Measurements from ENCODE around the gene PAX8.

Gene PAX8

GRCh38 chr2:113182471-113183260, 96.1 kb downstream of the PAX8 start:
- TF ChIP-seq REST (IDR thresholded peaks at IDR 0.05; ENCODE audit: low read depth) = no peak
- no peak for TF ChIP-seq NFIC (IDR thresholded peaks at IDR 0.05)
- TF ChIP-seq EP300 (IDR thresholded peaks at IDR 0.05; ENCODE audit: borderline replicate concordance) = no peak
- no peak for TF ChIP-seq ZBTB7A (IDR thresholded peaks at IDR 0.05; ENCODE audit: low read depth)
- no peak for TF ChIP-seq USF1 (IDR thresholded peaks at IDR 0.05)
- TF ChIP-seq CEBPB (IDR thresholded peaks at IDR 0.05) = no peak
- no peak for TF ChIP-seq RAD21 (IDR thresholded peaks at IDR 0.05; ENCODE audit: low read depth)
- no peak for TF ChIP-seq YY1 (IDR thresholded peaks at IDR 0.05; ENCODE audit: low read depth)
- TF ChIP-seq, protein P1, sequence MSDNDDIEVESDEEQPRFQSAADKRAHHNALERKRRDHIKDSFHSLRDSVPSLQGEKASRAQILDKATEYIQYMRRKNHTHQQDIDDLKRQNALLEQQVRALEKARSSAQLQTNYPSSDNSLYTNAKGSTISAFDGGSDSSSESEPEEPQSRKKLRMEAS (IDR thresholded peaks at IDR 0.05) = no peak
- TF ChIP-seq CREB1 (IDR thresholded peaks at IDR 0.05; ENCODE audit: low read depth) = no peak
- TF ChIP-seq TCF12 (IDR thresholded peaks at IDR 0.05; ENCODE audit: low read depth) = no peak
- no peak for TF ChIP-seq EGR1 (IDR thresholded peaks at IDR 0.05)
- no peak for TF ChIP-seq TEAD4 (IDR thresholded peaks at IDR 0.05)
- no peak for TF ChIP-seq FOXM1 (IDR thresholded peaks at IDR 0.05; ENCODE audit: borderline replicate concordance, low read depth)
- TF ChIP-seq TAF1 (IDR thresholded peaks at IDR 0.05; ENCODE audit: low read depth) = no peak

GRCh38 chr2:113181258-113182051, 97.3 kb downstream of the PAX8 start:
- TF ChIP-seq ZBTB7A (IDR thresholded peaks at IDR 0.05; ENCODE audit: low read depth) (no peak), CREB1 (IDR thresholded peaks at IDR 0.05; ENCODE audit: low read depth) (no peak), TEAD4 (IDR thresholded peaks at IDR 0.05) (no peak), USF1 (IDR thresholded peaks at IDR 0.05) (no peak), TCF12 (IDR thresholded peaks at IDR 0.05; ENCODE audit: low read depth) (no peak), CEBPB (IDR thresholded peaks at IDR 0.05) (no peak), YY1 (IDR thresholded peaks at IDR 0.05; ENCODE audit: low read depth) (no peak), EP300 (IDR thresholded peaks at IDR 0.05; ENCODE audit: borderline replicate concordance) (no peak), TAF1 (IDR thresholded peaks at IDR 0.05; ENCODE audit: low read depth) (no peak), EGR1 (IDR thresholded peaks at IDR 0.05) (no peak), NFIC (IDR thresholded peaks at IDR 0.05) (no peak), REST (IDR thresholded peaks at IDR 0.05; ENCODE audit: low read depth) (no peak), FOXM1 (IDR thresholded peaks at IDR 0.05; ENCODE audit: borderline replicate concordance, low read depth) (no peak)
- TF ChIP-seq, protein P1 (IDR thresholded peaks at IDR 0.05) = no peak

DNA sequence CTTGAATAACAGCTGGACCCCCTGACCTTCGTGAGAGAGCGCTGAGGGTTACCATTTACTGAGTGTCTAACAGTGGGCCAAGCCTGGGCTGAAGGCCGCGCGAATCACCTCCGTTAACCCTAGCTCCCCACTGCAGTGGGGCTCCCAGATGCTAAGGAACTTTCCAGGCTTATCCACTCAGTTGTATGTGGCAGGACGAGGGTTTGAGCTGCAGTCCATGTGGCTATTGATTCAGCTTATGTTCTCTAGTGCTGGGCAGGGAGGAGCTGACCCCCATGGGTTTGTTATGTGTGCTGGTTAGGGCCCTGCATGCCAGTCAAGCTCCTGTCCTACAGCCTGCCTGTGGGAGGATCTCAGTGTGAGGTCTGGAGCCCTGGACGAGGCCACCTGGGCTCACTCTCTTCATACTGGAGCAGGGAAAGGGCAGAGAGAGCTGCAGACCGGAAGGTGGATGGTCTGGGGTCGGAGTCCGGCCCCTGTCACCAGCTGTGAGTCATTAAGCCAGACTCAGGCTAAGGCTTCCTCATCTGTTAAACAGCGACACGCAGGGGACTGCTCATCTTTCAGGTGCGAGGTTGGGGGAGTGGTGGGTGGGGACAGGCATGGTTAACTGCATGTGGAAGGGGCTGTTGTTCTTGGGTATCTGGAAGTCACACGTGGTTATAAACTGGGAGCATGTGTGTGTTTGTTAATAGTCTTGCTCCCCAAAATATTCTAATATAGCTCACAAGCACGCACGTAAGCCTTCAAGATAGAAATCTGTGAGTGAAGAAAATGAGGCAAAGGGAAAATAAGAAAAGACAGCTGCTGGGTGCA, 98.4 kb downstream of the PAX8 start:
- TF ChIP-seq EP300 (IDR thresholded peaks at IDR 0.05; ENCODE audit: borderline replicate concordance) (no peak), REST (IDR thresholded peaks at IDR 0.05; ENCODE audit: low read depth) (no peak), YY1 (IDR thresholded peaks at IDR 0.05; ENCODE audit: low read depth) (no peak), FOXM1 (IDR thresholded peaks at IDR 0.05; ENCODE audit: borderline replicate concordance, low read depth) (no peak), NFIC (IDR thresholded peaks at IDR 0.05) (no peak), ZBTB7A (IDR thresholded peaks at IDR 0.05; ENCODE audit: low read depth) (no peak), RAD21 (IDR thresholded peaks at IDR 0.05; ENCODE audit: low read depth) (no peak), TCF12 (IDR thresholded peaks at IDR 0.05; ENCODE audit: low read depth) (no peak), TEAD4 (IDR thresholded peaks at IDR 0.05) (no peak), CEBPB (IDR thresholded peaks at IDR 0.05) (no peak), EGR1 (IDR thresholded peaks at IDR 0.05) (no peak), USF1 (IDR thresholded peaks at IDR 0.05) (no peak), CREB1 (IDR thresholded peaks at IDR 0.05; ENCODE audit: low read depth) (no peak), TAF1 (IDR thresholded peaks at IDR 0.05; ENCODE audit: low read depth) (no peak)
- TF ChIP-seq, protein P1 (IDR thresholded peaks at IDR 0.05) = no peak
